GM21825 (cell line): Measurements from ENCODE around the gene PHRF1.

Experiments used
- ATAC-seq: cut with Tn5 transposase; IDR thresholded peaks from one replicate; pipeline ENCODE4 v1.9.1; 2021; ENCODE audit warnings: mild to moderate bottlenecking, moderate library complexity; ENCODE audit not compliant: unreplicated experiment

The PHRF1 gene

GRCh38 chr11:593347-593746, 17.1 kb downstream of the PHRF1 start:
- no peak for ATAC-seq

GRCh38 chr11:595400-595799, 19.1 kb downstream of the PHRF1 start:
- no peak for ATAC-seq

- ATAC-seq, result no peak
Observed at GRCh38 chr11:596374-596773, 20.1 kb downstream of the PHRF1 start.

GRCh38 chr11:597166-597725, 21.0 kb downstream of the PHRF1 start:
- no peak for ATAC-seq

- ATAC-seq, result no peak
Observed at GRCh38 chr11:598005-598680, 21.9 kb downstream of the PHRF1 start.

- ATAC-seq, result no peak
Observed at GRCh38 chr11:601573-602245, 25.4 kb downstream of the PHRF1 start.

- no peak for ATAC-seq
Observed at GRCh38 chr11:603154-603553, 26.9 kb downstream of the PHRF1 start.

GRCh38 chr11:605286-606129, 29.2 kb downstream of the PHRF1 start:
- no peak for ATAC-seq

GRCh38 chr11:606245-606644, 30.0 kb downstream of the PHRF1 start:
- no peak for ATAC-seq

GRCh38 chr11:607020-607780, 30.9 kb downstream of the PHRF1 start:
- no peak for ATAC-seq

GRCh38 chr11:607971-608659, 31.8 kb downstream of the PHRF1 start:
- no peak for ATAC-seq

- ATAC-seq, result no peak
Observed at GRCh38 chr11:608791-609251, 32.6 kb downstream of the PHRF1 start.

GRCh38 chr11:609341-609811, 33.1 kb downstream of the PHRF1 start:
- no peak for ATAC-seq

- no peak for ATAC-seq
Observed at GRCh38 chr11:610146-610801, 34.0 kb downstream of the PHRF1 start.

GRCh38 chr11:611001-611996, 35.0 kb downstream of the PHRF1 start:
- ATAC-seq, result no peak

GRCh38 chr11:612201-612960, 36.1 kb downstream of the PHRF1 start:
- ATAC-seq, result no peak

- ATAC-seq, result no peak
Observed at GRCh38 chr11:612961-613300, 36.7 kb downstream of the PHRF1 start.
